ENCODE measurements around the gene LTBR.

Gene LTBR

DNA sequence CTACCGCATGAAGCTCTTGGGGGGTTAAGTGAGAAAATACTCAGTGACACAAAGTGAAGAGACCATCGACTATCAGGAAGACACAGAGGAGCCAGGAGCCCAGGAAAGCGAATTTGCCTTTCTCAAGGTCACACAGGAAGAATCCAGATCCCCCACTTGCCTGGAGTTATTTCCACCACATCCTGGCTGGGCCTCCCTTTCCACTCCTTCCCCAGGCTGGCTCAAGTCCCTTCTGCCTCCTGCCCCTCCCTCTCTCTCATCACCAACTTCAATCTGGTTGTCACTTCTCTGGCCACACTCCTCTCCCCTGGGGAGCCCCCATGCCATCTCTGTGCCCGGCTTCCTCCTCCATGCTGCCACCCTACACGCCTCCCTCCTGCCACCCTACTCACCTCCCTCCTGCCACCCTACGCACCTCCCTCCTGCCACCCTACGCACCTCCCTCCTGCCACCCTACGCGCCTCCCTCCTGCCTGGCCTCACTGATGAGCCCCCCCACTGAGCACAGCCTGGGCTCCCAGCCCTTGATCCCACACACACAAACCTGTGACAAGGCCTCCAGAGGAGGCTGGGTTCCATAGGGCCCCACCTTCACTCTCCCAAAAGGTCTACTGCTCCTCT lies 14.9 kb upstream of the LTBR start:
- DNase-seq, result no peak

DNA sequence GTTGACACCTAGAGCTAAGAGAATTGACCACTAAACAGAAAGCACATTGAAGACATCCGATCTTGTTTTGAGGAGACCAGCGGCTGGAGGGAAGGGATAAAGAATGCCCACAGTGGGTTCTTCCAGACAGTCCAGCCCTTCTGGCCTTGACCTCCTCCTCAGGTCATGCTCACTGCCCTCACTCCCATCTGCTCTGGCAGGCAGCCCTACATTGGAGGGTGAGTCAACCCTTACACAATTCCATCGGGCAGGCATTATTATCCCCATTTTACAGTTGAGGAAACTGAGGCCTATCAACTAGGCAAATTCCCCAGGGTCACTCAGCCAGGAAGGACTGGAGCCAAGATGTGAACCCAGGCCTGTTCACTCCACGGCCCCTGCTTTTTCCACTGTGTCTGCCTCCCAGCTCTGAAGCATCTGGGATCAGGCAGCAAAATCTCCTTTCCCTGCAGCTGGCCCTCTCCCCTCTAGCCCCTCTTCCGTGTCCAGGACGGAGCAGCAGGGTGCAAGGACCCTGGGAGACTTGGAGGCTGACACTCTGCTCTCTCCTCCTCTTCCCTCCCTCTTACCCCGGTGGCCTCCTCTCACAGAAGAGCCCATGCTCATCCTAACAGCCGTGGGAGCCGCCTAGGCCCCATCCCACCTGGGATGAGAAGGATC lies 13.9 kb upstream of the LTBR start:
- no peak for DNase-seq

DNA sequence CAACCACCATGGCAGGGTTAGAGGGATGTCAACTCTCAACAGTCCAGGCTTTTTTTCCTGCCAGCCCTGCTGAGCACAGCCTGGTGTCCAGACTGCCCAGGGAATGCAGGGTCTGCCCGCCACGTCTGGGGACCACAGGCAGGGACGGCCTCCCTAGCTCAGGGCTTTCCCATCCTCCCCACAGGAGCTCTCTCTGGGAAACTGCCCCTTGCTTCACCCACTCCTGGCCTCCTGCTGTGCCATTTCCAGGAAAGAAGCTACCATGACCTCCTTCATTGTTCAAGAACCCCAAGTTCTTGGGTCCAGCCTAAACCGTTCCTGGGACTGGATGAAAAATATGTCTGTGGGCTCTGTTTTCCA lies 13.4 kb upstream of the LTBR start:
- DNase-seq, result no peak

DNA sequence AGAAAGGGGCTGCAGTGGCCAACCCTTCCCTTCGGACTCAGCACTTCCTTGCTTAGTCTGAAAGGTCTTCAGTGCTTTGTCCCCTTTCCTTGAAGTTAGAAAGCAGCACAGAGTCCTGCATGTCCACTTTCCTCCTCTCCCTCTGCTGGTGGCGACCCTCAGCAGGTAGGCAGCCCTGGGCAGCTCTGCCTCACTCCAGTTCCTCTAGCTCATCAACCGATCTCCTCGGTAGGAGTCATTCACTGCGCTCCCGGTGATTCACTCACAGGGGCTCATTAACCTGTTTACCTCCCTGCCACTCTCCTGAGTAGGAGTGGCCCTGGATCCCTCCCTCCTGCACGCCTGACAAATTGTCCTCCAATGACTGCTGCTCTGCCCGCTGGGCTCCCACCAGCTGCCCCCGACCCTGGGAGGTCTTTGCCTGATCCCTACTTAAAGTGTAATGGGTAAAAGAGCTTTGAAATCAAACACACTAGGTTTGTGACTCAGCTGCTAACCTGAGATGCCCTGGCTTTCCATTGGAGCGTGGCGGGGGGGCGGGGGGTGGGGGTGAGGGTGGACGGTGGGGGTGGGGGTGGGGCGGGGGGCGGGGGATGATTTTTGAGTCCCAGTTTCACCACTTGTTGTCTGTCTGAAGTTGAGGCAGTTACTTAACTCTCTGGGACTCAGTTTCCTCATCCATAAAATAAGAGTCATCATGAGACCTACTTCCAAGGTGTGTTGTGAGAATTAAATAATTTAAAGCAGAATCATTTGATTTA lies 12.8 kb upstream of the LTBR start:
- no peak for DNase-seq

DNA sequence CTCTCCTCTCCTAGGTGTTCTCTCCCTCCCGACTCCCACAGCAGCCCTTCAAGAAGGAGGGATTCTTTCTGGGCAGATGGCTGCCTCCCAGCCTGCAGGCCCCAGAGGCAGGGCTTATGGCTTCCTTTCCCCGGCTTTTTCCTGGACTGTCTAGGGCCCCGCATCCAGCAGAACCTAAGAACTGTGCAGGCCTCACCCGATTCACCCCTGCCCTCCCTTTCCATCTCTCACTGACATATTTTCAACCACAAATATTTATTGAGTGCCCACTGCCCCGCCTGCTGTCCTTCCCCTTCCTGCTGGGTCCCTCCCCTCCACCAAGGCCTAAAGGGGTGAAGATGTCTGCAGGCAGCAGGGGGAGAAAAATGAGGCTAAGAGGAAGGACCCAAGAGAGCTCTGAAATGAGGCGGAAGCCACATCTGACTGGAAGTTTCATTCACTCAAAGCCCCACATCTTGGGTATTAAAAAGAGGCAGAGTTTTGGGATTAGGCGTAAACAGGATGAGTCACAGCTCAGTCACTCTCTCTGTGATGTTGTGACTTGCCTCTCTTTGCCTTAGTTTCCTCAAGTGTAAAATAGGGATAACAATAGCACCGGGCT lies 11.5 kb upstream of the LTBR start:
- DNase-seq, result no peak

DNA sequence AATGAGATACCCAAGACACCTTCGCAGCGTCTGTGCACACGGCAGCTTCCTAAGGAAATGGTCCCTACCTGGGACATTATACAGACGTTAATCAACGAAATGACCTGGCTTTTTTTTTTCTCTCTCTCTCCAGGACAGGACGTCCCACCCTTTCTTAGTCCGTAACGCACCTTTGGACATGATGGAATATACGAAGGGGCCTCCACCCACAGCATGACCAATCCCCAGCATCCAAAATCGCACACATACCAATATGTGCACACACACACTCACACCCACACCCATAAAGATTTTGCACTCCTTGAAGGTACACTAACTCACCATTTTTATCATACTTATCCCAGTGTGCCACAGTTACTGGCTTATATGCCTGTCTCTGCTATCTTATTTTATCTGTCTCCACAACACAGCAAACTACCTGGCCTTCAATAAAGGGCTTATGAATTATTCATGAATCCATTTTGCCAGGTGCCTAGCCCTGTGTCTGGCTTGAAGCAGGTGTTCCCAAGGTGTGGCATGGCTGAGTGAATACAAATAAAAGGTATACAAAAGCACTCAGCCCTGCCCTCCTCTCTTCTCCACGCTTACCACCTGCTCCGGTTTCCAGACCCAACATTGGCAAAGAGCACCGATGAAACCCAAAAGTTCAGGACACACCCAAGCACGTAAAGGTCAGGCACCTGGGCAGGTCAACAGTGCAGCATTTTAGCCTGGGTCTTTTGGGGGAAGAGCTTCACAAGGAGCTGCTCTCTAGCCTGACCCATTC lies 10.8 kb upstream of the LTBR start:
- DNase-seq, result no peak

DNA sequence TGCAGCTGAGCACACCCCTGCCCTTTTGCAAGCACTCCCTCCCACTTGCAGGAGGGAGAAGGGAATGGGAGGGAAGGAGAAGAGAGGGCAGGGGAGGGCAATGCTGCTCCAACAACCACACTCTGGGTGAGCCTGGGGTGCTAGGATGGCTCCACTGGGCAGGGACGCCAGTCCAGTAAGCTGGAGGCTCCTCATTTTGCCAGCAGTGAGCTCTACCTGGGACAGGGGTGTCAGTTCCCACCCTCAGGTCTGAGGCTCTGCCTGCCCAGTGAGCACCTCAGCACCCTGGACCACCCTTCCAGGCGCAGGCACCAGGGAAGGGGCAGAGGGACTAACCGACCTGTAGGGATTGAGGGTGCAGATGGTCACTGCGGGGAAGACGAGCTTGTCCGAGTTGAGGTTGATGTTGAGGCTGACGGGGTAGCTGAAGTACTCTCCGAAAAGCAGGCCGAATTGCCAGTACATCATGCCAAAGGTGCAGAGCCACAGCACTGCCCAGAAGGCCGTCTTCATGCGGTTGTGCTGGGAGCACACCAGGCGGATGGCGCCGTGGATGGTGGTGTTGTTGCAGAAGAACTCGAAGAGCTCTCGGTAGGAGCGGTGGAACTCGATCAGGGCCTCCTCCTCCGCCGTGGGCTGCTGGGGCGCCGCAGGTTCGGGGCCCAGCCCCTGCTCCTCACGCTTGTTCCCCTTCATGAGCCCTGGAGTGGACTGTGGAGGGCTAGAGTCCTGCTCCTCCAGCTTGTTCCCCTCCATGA lies 9.8 kb upstream of the LTBR start:
- no peak for DNase-seq

DNA sequence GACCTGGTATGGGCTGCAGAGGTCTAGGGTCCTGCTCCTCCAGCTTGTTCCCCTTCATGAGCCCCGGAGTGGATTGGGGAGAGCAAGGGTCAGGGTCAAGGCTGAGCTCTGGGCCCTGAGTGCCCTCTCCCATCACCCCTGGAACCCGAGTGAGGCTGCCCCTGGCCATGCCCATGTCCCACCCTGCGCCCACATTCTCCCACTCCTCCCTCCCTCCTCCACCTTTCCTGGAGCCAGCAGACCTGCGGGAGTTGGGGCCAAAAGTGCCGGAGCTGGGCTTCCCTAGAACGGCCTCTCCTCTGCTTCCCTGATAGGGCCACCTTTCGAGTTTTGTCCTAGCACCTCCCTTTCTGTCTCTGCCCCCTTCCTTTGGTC lies 9.2 kb upstream of the LTBR start:
- DNase-seq, result no peak

DNA sequence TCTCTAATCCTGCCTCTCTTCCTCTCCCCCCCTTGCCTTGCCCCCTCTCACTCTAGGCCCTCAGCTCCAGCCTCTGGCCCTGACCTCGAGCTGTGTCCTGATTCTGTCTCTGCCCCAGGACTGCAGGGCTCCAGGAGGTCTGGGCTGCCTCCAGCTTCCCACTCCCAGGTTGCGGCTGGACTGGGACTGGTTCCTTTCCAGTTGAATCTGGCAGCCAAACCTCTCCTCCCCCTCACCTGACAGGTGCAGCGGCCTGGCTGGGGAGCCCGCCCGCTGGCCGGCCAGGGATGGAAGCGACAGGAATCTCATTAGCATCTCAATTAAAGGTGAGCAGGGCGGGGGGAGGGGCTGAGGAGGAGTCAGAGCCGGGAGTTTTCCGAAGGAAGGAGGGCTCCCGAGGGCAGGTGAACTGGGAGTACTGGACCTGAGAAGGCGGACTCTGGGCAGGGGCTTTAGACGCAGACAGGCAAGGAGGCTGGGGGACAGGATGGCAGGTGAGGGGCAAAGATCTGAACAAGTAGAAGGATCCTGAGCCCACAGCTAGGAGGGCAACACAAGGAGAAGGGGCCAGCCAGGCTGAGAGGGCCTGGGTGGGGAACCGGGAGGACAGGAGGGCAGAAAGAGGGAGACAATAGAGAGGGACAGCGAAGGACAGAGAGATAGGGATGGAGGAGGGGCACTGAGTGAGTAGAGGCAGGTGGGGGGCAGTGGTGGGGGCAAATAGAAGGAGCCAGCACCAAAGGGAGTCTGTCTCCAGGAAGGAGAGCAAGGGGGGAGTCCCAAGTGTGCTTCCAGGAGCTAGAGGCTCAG lies 8.5 kb upstream of the LTBR start, which contains the start of gene SCNN1A:
Gene SCNN1A, minus strand, starts transcription at position 295 of the 810 bp plus-strand sequence. CDS start 780 bp downstream, outside the sequence.
- no peak for DNase-seq

DNA sequence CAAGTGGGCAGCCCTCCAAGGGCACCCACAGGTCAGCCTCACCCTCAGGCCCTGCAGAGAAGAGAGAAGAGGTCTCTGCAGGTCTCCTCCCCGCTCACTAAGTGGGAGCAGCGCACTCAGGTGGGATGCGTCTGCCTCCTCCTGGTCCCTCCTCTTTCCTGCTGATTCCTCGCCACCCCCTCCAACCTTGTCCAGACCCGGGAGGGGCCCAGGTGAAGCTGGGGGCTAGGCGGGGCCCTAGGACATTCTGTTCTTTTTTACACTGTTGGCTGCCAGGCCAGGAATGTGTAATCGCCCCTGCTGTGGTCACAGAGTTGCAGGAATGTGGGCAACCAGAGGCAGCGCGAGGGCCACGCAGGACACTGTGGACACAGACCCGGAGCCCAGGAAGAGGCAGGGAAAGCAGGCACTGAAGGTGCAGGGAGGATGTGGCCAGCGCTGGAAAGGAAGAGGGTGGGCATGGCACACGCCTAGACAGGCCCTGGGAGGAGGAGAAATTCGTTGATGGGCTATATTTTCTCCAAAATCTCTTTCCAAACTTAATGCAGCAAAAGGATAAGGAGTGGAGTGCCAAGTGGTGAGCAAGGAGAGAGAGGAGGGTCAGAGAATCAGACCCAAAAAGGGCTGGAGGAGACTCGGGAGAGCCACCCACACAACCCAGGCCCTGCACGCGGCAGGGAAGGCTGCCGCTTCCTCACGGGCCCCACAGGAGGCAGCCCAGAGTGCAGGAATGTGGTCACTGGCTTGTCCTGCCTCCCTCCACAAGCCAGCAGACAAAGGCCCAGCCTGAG lies 7.7 kb upstream of the LTBR start:
- no peak for DNase-seq

DNA sequence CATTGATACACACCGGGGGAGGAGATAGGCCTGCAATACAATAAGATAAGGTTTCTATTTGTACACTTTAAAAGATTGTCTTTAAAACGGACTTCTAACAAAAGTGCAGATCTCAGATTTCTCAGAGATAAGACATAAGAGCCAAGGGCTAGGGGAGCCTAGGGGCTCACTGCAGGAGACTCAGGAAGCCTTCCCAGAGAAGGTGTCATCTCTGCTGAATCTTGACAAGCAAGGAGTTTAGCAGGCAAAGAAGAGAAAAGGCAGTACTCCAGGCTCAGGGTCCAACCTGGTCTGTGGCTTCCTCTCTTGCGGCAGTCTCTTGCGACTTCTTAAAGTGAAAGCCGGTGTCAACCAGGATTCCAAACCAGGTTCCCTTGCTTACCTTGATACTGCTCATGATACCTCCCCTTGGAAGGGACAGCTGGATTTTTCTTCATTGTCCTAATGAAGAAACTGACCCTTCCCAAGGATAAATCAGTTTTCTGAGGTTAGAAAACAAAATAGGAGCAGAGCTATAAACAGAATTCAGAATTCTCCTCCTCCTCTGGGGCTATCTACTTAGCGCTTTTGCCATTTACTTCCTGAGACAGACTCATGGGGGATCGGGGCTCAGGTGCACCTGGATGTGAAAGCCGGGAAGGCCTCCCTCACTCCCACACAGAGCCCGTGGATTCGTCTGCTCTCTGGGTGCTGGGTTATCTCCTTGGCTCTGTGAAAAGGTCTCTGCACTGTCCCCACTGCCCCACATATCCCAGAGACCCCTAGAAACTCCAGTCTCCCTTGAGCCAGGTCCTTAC lies 6.9 kb upstream of the LTBR start:
- no peak for DNase-seq

DNA sequence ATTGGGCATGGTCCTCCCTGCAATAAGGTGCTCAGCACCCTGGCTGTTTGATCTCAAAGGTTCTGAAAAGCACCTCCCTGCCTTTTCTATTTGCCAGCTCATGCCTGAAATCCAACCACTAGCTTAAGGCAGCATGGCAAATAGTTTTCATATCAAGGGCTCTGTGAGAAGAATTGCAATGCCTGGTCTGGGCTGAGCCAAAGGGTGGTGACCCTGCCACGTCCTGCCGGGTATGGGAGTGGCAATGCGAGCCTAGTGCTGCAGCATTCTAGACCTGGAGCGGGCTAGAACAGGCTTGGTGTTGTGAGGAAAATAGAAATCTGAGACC lies 6.3 kb upstream of the LTBR start:
- no peak for DNase-seq

DNA sequence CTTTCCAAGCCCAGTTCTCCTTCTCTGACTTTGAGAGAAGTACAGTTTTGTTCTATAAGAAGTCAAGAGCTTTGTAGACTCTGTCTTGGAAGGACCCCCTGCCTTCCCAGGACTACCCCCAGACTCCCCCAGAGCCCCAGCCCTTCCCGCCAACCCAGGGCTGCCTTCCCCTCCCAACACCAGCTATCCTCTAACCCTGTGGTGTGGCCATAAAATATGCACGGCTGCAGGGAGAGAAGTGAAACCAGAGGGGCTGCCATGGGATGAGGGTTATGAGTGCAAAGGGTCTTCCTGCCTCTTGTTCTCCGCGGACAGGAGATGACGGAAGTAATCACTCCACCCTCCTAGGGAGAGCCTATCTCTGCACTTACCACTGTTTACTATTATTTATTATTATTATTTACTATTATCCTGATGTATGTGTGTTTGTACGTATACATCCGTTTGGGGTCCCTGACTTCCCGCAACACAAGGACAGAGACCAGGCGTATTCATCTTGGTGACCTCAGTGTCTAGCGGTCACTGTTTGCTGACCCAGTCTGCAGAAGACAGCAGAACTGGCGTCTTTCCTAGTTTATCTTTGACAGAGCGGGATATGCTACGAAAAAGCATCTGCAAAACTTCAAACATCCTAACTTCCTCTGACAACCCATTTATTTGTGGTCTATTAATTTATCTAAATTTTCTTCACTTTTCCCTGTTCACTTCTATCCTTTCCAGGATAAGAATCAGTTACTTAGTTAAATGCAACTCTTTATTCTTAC lies 5.1 kb upstream of the LTBR start:
- no peak for DNase-seq

DNA sequence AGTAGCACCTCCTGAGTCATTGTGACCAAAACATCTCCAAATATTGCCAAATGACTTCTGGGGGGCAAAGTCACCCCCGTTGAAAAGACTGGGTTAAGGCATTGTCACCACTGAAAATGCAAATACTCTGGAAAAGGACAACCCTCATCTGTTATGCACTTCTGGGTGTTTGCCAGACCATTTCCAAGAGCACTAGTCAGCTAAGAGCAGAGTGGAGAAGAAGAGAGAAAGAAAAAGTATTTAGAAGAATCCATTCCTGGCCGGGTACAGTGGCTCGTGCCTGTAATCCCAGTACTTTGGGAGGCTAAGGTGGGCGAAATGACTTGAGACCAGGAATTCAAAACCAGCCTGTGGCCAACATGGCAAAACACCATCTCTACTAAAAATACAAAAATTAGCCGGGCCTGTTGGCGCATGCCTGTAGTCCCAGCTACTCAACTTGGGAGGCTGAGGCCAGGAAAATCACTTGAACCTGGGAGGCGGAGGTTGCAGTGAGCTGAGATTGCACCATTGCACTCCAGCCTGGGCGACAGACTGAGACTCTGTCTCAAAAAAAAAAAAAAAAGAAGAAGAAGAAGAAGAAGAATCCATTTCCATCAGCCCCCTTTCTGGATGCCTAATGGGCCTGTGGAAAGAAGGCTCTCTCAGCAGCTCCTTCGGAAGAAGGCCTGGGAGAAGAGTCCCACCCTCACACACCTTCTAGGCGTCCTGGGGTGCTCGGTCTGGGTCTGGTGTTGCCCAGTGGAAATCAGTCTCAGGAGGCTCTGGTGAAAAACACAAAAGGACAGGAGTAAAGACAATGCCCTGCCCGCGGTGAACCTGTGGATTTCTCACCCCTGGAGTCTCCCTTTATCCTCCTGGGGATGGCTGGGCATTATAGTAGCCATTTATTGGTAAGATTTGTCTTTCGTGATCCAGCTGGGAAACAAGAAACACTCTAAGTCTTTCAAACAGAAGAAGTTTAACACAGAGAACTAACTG lies 3.5 kb upstream of the LTBR start:
- no peak for DNase-seq

DNA sequence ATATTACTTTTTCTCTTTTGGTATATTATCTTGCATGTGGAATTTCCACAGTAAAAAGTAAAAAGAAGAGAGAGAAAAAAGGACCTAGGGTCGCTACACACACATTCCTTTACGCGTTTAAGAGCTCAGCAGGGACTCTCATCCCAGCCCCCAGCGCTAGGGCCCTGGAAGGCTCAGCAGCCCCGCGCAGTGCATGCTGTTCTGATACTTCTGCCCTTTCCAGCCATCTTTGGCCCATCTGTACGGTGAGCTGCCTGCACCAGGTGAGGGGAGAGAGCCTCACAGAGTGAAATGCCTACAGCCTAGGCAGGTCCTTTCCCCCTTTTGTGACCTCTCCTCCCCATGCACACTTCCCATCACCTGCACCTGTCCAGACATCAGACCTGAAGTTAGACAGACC lies 1.6 kb upstream of the LTBR start:
- no peak for DNase-seq

DNA sequence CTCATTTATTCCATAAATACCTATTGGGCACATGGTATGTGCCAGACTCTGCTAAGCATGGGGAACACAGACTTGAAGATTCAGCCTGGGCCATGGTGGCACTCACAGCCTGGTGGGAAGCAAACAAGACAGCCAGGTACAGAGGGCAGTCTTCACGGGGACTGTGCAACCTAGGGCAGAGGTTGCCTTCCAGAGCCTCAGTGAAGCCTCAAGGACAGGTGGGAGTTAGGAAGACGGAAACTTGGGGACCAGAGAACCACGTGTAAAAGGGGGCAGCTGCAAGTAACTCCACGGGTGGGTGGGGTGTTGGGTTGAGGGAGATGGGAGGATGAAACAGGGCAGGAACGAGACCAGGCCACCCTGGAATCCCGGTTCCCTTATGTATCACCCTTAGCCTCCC lies 980 bp upstream of the LTBR start:
- DNase-seq, result no peak

DNA sequence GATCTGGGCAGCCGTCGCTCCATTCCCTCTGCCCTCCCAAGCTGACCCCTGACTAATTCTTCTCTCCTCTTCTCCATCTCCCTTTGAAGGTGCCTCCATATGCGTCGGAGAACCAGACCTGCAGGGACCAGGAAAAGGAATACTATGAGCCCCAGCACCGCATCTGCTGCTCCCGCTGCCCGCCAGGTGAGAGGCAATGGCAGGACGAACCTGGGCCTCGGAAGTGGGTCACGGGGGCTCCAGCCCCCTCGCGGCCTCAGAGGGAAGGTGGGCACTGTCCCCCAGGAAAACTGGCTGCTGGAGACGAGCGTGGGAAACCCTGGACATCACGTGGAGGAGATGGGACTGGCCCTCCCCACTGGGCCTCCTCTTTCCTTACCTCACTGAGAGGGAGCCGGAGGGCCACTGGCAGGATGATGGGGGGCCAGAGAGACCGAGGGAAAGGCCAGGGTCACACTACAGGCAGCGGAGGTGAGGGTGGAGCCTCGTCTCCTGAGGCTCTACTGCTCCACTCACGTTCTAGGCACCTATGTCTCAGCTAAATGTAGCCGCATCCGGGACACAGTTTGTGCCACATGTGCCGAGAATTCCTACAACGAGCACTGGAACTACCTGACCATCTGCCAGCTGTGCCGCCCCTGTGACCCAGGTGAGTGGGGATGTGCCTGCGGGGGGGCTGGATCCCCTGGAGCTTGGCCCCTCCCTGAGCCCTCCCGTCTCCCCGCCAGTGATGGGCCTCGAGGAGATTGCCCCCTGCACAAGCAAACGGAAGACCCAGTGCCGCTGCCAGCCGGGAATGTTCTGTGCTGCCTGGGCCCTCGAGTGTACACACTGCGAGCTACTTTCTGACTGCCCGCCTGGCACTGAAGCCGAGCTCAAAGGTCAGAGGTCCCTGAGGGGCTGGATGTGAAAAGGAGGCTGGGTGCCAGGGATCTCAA lies 806 bp downstream of the LTBR start:
- no peak for DNase-seq
